Activated CD8-positive, alpha-beta memory T cell treated with anti-CD3 and anti-CD28 coated beads for 36 hours (primary cell): Measurements from ENCODE around the gene PIP5KL1. TPM values are rescaled to one million over a fixed set of nuclear protein-coding genes. Genes with fewer than 3 reads are reported as not detected.

Experiments
- CTCF ChIA-PET: fragments of 350-600 bp; sonication (Branson Sonifier 250); formaldehyde crosslinking; loops from one replicate; lab custom pipeline; 2021; ENCODE audit warnings: antibody characterized with exemption; lab: Charles Lee
- POLR2A ChIA-PET: fragments of 350-600 bp; sonication (Branson Sonifier 250); formaldehyde crosslinking; loops from one replicate; lab custom pipeline; 2021; ENCODE audit warnings: antibody characterized with exemption; lab: Charles Lee
- total RNA-seq, 2 experiments: library from RNA; stranded (reverse); gene quantifications; one replicate each; pipeline ENCODE4 v1.2.3, GENCODE V29; 2021

The PIP5KL1 gene
- total RNA-seq, 2 experiments from 2014 or later: 1.0 to 2.5 TPM

- POLR2A ChIA-PET: interaction anchor here (0.6 to 2.7 kb wide), 4 partner anchors 9 to 196 kb away, joined by 4 to 14 read pairs (median 5); partner anchors contain the start of gene EEIG1
Observed at GRCh38 chr9:127971357-127972235, 41.0 kb upstream of the PIP5KL1 start.

GRCh38 chr9:127970401-127971313 is 40.1 kb upstream of the PIP5KL1 start:
- POLR2A ChIA-PET: interaction anchor here (0.6 to 2.7 kb wide), 8 partner anchors 8 to 197 kb away, joined by 4 to 18 read pairs (median 6); partner anchors contain the start of gene EEIG1
- CTCF ChIA-PET: interaction anchor here (0.6 to 9.1 kb wide), 8 partner anchors 9 to 63 kb away, joined by 3 to 50 read pairs (median 6); partner anchors contain the start of gene EEIG1

More at GRCh38 chr9:127971357-127972235, 41.0 kb upstream of the PIP5KL1 start:
- CTCF ChIA-PET: interaction anchor here (1.0 to 9.1 kb wide), 6 partner anchors 10 to 62 kb away, joined by 3 to 50 read pairs (median 8); partner anchors contain the start of gene EEIG1

- ChIA-PET CTCF (interaction anchor here (1.5 to 2.2 kb wide), 2 partner anchors 20 to 66 kb away, joined by 3 to 13 read pairs; no protein-coding TSS in a partner anchor), POLR2A (no interaction called here)
Observed at GRCh38 chr9:127968700-127969383, 38.3 kb upstream of the PIP5KL1 start.

GRCh38 chr9:127968042-127968441 is 37.5 kb upstream of the PIP5KL1 start:
- ChIA-PET CTCF (interaction anchor here (0.7 to 2.2 kb wide), 4 partner anchors 26 to 661 kb away, joined by 3 to 13 read pairs (median 4); no protein-coding TSS in a partner anchor), POLR2A (no interaction called here)

GRCh38 chr9:127967151-127967809 is 36.7 kb upstream of the PIP5KL1 start:
- POLR2A ChIA-PET: no interaction called here
- CTCF ChIA-PET: interaction anchor here (0.7 to 2.2 kb wide), 4 partner anchors 25 to 662 kb away, joined by 3 to 13 read pairs (median 4); no protein-coding TSS in a partner anchor

GRCh38 chr9:127966416-127967150 is 36.0 kb upstream of the PIP5KL1 start:
- ChIA-PET CTCF (interaction anchor here (1.1 to 2.2 kb wide), 4 partner anchors 11 to 68 kb away, joined by 3 to 13 read pairs (median 8); no protein-coding TSS in a partner anchor), POLR2A (no interaction called here)

- CTCF ChIA-PET: interaction anchor here (1.2 to 1.9 kb wide), 2 partner anchors 11 to 22 kb away, joined by 6 to 11 read pairs; no protein-coding TSS in a partner anchor
- POLR2A ChIA-PET: no interaction called here
Observed at GRCh38 chr9:127965953-127966352, 35.4 kb upstream of the PIP5KL1 start.

GRCh38 chr9:127963359-127964064 is 32.9 kb upstream of the PIP5KL1 start:
- ChIA-PET POLR2A (interaction anchor here (1.1 kb wide), 1 partner anchor 8 kb away, joined by 3 read pairs; no protein-coding TSS in a partner anchor), CTCF (interaction anchor here (1.0 to 1.5 kb wide), 3 partner anchors 8 to 71 kb away, joined by 3 to 6 read pairs (median 3); no protein-coding TSS in a partner anchor)

GRCh38 chr9:127963041-127963358 is 32.4 kb upstream of the PIP5KL1 start:
- POLR2A ChIA-PET: no interaction called here

GRCh38 chr9:127962278-127962677 is 31.7 kb upstream of the PIP5KL1 start:
- ChIA-PET CTCF (interaction anchor here (1.1 to 2.4 kb wide), 5 partner anchors 9 to 72 kb away, joined by 3 to 12 read pairs (median 3); no protein-coding TSS in a partner anchor), POLR2A (no interaction called here)

More at GRCh38 chr9:127963041-127963358, 32.4 kb upstream of the PIP5KL1 start:
- CTCF ChIA-PET: interaction anchor here (1.0 to 1.5 kb wide), 4 partner anchors 8 to 71 kb away, joined by 3 to 6 read pairs (median 3); no protein-coding TSS in a partner anchor

- ChIA-PET CTCF (interaction anchor here (1.1 to 2.4 kb wide), 4 partner anchors 9 to 18 kb away, joined by 3 to 12 read pairs (median 4); no protein-coding TSS in a partner anchor), POLR2A (no interaction called here)
Observed at GRCh38 chr9:127961613-127962155, 31.1 kb upstream of the PIP5KL1 start.

- ChIA-PET POLR2A (interaction anchor here (1.1 kb wide), 1 partner anchor 19 kb away, joined by 4 read pairs; the partner anchor contains the start of gene EEIG1), CTCF (interaction anchor here (1.1 to 2.4 kb wide), 3 partner anchors 9 to 17 kb away, joined by 3 to 12 read pairs (median 4); no protein-coding TSS in a partner anchor)
Observed at GRCh38 chr9:127961155-127961490, 30.5 kb upstream of the PIP5KL1 start.

- CTCF ChIA-PET: interaction anchor here (1.2 to 2.4 kb wide), 2 partner anchors 10 to 17 kb away, joined by 4 to 12 read pairs; no protein-coding TSS in a partner anchor
- POLR2A ChIA-PET: interaction anchor here (0.5 to 1.1 kb wide), 2 partner anchors 20 to 301 kb away, joined by 3 to 4 read pairs; partner anchors contain the start of gene EEIG1
Observed at GRCh38 chr9:127960410-127961154, 30.0 kb upstream of the PIP5KL1 start.

GRCh38 chr9:127959841-127960409 is 29.3 kb upstream of the PIP5KL1 start:
- ChIA-PET CTCF (interaction anchor here (0.6 to 2.0 kb wide), 2 partner anchors 18 to 86 kb away, joined by 4 to 10 read pairs; no protein-coding TSS in a partner anchor), POLR2A (interaction anchor here (1.1 kb wide), 1 partner anchor 20 kb away, joined by 4 read pairs; the partner anchor contains the start of gene EEIG1)
